Measurements from ENCODE around the gene PLXNA4. TPM values are rescaled to one million over a fixed set of nuclear protein-coding genes. Genes with fewer than 3 reads are reported as not detected.

Gene PLXNA4
- total and polyA plus RNA-seq, 9 of the 15 experiments (the other 6 are each of a cell fraction or from before 2014, with no cell fraction given): under 0.01 to 0.09 TPM; not detected in 7

DNA sequence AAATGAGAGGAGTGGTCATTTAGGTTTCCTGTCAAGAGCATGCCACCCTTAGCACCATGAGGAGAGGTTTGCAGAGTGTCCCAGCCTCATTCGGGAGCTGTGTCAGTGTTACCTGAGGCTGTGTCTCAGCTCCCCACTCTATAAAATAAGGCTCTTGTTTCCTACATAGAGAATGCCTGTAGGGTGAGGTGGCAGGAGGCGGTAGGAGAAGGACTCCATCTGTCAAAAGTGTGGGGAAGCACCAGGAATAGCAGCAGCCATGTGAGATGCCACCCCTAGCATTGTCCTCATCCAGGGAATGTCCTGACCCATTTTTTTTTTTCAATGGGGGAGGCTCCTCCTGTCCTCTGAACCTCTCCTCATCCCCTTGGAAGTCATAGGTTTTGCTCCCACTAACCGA lies 451.2 kb downstream of the PLXNA4 start:
- ChIA-PET POLR2A (interaction anchor here (0.6 kb wide), 1 partner anchor 15 kb away, joined by 3 read pairs; no protein-coding TSS in a partner anchor), CTCF (ENCODE audit: low intra/inter-chr PET ratio) (no interaction called here)
- intact Hi-C loops (cut with micrococcal nuclease): no loop called here

More for the DNA sequence above, 451.2 kb downstream of the PLXNA4 start:
- no peak overlapping the region for H3K4me3 ChIP-seq
- peaks cover 11% of the 10 kb centered on the region for H4K20me1 ChIP-seq (replicated peaks; ENCODE audit: control insufficient read depth, insufficient read depth, low read length)
- ATAC-seq (no peak), DNase-seq (ENCODE audit: extremely low read depth in 1 of 4, low spot score in 3 of 4) (no peak), FAIRE-seq (no peak)
- H3K27me3 ChIP-seq (ENCODE audit: control insufficient read depth in 2 of 2, insufficient read depth in 2 of 2, low read length in 2 of 2): peaks cover 9 to 14% of the 10 kb centered on the region in 2 experiments; a peak in 4 of 5 replicates
- no TSS peak for BruUV-seq (replicated peaks)
- in situ Hi-C loops (cut with MboI): no loop called here
- 0% methylated on average over 3 of the region's 3 CpGs for WGBS (ENCODE audit: insufficient coverage, low coverage, missing lambda C conversion rate)
- H3K9me3 ChIP-seq (replicated peaks; ENCODE audit: control insufficient read depth, insufficient read depth, low read depth, low read length): no peaks in the 10 kb centered on the region
- no peak overlapping the region for H3K27ac ChIP-seq (ENCODE audit: extremely low read depth, low read depth, low read length)
- TF ChIP-seq CEBPB (tag; IDR thresholded peaks at IDR 0.05) (no peak), ZKSCAN8 (CRISPR knock-in tag; IDR thresholded peaks at IDR 0.05) (no peak), EP300 (IDR thresholded peaks at IDR 0.05; ENCODE audit: low read length) (no peak), HMG20A (CRISPR knock-in tag; conservative IDR thresholded peaks at IDR 0.05) (no peak), ZNF384 (IDR thresholded peaks at IDR 0.05; ENCODE audit: low read depth, low read length) (no peak), FOSL1 (tag; conservative IDR thresholded peaks at IDR 0.05) (no peak), ZNF133 (CRISPR knock-in tag; IDR thresholded peaks at IDR 0.05) (no peak), SIRT6 (IDR thresholded peaks at IDR 0.05; ENCODE audit: low read depth, low read length) (no peak), HNRNPL (IDR thresholded peaks at IDR 0.05; ENCODE audit: low read depth, low read length) (no peak), RFX1 (IDR thresholded peaks at IDR 0.05) (no peak), CCAR2 (IDR thresholded peaks at IDR 0.05; ENCODE audit: low read depth, low read length) (no peak), POLR2G (IDR thresholded peaks at IDR 0.05; ENCODE audit: low read depth, low read length) (no peak), RBM34 (IDR thresholded peaks at IDR 0.05; ENCODE audit: borderline replicate concordance, insufficient read depth, low read length) (no peak)
- TF ChIP-seq, protein P1, sequence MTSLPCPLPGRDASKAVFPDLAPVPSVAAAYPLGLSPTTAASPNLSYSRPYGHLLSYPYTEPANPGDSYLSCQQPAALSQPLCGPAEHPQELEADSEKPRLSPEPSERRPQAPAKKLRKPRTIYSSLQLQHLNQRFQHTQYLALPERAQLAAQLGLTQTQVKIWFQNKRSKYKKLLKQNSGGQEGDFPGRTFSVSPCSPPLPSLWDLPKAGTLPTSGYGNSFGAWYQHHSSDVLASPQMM (CRISPR knock-in tag; IDR thresholded peaks at IDR 0.05): no peak
- TF ChIP-seq, protein P2, sequence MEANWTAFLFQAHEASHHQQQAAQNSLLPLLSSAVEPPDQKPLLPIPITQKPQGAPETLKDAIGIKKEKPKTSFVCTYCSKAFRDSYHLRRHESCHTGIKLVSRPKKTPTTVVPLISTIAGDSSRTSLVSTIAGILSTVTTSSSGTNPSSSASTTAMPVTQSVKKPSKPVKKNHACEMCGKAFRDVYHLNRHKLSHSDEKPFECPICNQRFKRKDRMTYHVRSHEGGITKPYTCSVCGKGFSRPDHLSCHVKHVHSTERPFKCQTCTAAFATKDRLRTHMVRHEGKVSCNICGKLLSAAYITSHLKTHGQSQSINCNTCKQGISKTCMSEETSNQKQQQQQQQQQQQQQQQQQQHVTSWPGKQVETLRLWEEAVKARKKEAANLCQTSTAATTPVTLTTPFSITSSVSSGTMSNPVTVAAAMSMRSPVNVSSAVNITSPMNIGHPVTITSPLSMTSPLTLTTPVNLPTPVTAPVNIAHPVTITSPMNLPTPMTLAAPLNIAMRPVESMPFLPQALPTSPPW (CRISPR knock-in tag; IDR thresholded peaks at IDR 0.05): no peak
- no peak overlapping the region for H3K9ac ChIP-seq (ENCODE audit: insufficient read depth in 1 of 2, low read depth in 2 of 2, low read length in 2 of 2)
- no peak overlapping the region for H2AFZ ChIP-seq (ENCODE audit: low read depth, low read length)
- no peak overlapping the region for H3K4me2 ChIP-seq (ENCODE audit: insufficient read depth, low read length)
- no peaks in the 10 kb centered on the region for H3K4me1 ChIP-seq (replicated peaks in 1 of 2; ENCODE audit: control insufficient read depth in 2 of 2, insufficient read depth in 2 of 2, low read length in 2 of 2)
- H3K79me2 ChIP-seq (ENCODE audit: control insufficient read depth, insufficient read depth, low read length): no peaks in the 10 kb centered on the region
- H3K36me3 ChIP-seq (ENCODE audit: control insufficient read depth, insufficient read depth, low read length): no peaks in the 10 kb centered on the region
- no peaks in the 10 kb centered on the region for H3K9me1 ChIP-seq (ENCODE audit: control insufficient read depth, insufficient read depth, low read length)
